Measurements from ENCODE around the gene WIPF1.

Gene WIPF1, protein sequence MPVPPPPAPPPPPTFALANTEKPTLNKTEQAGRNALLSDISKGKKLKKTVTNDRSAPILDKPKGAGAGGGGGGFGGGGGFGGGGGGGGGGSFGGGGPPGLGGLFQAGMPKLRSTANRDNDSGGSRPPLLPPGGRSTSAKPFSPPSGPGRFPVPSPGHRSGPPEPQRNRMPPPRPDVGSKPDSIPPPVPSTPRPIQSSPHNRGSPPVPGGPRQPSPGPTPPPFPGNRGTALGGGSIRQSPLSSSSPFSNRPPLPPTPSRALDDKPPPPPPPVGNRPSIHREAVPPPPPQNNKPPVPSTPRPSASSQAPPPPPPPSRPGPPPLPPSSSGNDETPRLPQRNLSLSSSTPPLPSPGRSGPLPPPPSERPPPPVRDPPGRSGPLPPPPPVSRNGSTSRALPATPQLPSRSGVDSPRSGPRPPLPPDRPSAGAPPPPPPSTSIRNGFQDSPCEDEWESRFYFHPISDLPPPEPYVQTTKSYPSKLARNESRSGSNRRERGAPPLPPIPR

DNA sequence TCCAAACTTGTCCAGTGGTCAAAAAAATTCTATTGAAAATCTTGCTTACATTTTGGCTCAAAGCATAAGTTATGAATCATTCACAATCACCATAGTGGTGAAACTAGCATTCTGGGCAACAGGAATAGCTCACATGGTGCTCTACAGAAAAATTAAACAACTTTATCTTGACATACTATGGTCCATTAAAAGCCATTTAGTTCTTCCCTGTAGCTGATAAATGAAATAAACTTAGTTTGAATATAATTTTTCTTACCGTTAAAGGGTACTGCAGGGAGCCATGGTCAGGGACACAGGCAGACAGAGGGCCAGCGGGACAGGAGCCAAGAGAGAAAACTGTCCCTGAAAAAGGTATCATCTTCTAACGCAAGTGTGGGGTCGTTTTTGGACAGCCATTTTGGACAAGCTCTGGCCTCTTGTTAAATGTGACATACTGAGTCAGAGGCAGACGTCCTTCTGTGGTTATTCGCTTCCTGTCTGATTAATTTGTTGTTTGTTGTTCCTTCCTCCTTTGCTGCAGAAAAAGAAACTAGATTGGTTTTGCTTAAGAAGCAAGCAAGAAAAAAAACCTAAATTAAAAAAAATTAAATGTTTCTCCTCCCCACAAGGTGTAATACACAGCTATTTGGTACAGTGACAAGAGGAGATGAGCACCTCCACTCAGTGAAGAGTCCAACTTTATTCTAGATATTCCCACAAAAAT, at the start of gene WIPF1:
Gene WIPF1, minus strand, starts transcription at position 460 of the 703 bp plus-strand sequence. CDS start 12,231 bp downstream, outside the sequence.
- DNase-seq = no peak

DNA sequence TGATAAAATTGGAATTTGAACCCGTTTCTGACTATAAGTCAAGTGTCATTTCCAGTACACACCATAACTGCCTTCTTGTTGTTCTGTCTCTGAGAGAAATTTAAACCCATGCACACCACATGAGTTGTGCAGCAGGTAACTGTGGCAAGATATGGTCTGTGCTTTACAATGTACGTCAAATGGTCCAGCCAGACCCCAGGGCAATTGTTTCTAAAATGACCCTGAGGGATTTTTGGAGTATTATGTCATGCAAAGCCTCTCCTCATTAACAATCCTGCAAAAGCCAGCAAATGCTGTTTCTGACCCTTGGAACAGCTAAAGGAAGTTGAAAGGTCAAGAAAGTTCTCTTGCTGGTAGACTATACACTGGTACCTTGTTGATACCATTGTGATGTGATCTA, 47.7 kb upstream of the WIPF1 start:
- no peak for DNase-seq

DNA sequence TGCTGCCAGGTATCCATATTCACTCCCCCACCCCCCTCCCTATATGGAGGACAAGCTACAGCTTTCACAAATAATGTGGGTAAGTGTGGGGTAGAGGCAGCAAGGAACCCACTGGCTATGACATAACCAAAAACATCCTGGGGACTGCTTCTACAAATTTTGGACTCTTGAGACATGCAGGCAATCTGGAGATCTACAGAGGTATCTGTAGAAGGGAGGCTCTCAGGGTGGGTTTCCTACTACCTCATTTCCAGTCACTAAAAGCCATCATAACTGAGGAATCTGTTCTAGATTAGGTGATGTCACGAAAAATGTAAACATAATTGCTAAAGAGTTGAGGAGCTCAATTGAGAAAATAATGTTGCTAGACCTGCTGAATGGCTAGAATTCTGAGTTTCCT, 46.8 kb upstream of the WIPF1 start:
- no peak for DNase-seq

- no peak for DNase-seq
These were observed 45.8 kb upstream of the WIPF1 start for GRCh38 chr2:174643356-174643755.

DNA sequence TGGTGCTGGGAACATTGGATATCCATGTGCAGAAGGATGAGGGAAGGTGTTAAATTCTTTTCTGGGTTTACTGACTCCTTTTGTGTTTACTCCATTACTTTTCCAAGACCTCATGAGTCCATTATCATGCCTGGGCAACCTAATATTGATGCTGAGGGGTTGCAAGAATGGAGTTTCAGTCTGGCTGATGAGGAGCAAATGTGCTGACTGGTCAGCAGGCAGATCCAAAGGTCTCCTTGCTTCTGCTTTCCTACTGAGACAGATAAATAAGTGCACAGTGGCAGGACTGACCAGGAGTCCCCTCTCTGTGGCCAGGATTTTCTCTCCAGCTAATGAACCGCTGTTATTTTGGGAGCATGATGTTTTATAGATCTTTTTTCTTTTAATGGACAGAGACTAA, 43.6 kb upstream of the WIPF1 start:
- DNase-seq = no peak

DNA sequence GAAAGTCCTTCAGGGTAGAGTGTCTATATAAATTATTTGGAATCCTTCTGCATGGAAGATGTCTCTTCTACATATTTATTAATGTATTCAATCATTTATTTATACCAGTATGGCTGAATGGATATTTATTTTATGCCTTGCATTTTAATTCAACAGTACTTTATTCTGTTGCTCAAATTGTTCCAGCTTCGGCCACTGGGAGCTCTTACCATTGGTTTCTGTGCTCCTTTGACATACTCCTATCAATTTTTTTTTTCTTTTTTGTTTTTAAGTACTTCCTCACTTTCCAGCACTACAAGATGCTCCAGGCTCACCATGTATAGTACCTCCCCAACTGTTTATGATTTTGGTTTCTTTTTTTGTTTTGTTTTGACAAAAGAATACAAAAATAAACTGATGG, 39.4 kb upstream of the WIPF1 start:
- no peak for DNase-seq

- DNase-seq = no peak
These were observed 38.3 kb upstream of the WIPF1 start for GRCh38 chr2:174635776-174636404.

DNA sequence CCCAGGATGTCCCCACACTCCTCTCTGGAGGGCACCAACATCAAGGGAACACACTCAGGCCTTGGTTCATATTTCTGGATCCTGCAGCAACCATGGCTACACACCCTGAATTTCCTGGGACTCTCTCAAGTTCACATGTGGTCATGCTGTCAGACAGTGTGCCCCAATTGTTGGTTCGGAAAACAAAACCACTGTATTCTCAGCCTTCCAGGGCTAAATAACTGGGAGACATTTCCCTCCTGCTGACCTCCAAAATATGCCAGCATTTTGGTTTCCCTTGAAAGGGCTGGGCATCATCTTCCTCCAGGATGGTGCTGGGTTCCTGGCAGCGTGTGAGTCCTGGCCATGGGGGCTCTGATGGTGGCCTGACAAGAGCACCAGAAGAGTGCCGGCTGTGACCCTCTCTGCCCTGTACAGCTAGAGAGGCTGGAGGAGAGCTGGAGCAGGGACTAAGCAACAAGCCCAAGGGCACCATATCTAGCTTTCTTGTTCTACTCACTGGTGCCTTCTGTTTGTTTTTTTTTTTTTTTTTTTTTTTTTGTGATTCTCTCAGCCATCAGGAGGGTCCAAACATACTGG, 37.5 kb upstream of the WIPF1 start:
- DNase-seq = no peak

DNA sequence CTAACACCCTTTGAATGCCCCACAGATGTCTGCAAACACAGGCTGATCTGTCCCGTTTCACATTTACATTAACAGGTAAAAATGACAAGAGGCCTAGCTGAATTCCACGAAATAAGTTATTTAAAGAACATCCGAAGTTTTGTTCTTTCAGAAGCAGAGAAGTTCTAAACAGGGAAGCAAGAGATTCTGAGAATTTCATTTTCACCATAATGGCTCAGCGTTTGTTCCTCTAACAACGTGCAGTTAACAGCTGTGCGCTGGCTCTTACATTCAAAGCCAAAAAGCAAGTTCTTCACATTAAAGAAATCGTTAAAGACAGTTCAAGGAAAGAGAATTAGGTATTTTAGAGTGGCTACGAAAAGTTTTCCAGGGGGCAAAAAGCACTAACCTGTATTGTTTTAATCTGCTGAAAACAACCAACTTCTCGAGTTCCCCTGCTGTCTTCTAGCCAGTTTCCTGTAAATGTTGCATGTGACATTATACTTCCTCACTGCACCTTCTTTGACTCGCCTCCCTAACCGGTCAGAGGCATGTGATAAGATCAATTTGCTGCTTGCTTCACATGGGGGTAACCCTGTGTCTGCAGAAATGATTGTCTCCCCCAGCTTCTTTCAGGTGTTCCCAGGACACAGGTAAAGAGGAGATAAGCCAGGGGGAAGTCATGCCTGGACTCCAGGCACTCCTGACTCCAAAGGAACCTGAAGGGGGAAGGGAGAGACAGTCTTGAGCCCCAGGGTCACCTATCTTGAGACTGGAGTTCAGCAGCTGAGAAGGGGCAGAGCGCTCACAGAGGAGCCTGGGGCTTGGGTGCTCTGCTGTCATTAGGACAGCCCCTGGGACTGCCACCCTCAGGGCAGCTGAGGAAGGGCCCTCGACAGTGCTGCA, 36.8 kb upstream of the WIPF1 start:
- no peak for DNase-seq

- DNase-seq = no peak
These were observed 36.0 kb upstream of the WIPF1 start for GRCh38 chr2:174633623-174633930.

DNA sequence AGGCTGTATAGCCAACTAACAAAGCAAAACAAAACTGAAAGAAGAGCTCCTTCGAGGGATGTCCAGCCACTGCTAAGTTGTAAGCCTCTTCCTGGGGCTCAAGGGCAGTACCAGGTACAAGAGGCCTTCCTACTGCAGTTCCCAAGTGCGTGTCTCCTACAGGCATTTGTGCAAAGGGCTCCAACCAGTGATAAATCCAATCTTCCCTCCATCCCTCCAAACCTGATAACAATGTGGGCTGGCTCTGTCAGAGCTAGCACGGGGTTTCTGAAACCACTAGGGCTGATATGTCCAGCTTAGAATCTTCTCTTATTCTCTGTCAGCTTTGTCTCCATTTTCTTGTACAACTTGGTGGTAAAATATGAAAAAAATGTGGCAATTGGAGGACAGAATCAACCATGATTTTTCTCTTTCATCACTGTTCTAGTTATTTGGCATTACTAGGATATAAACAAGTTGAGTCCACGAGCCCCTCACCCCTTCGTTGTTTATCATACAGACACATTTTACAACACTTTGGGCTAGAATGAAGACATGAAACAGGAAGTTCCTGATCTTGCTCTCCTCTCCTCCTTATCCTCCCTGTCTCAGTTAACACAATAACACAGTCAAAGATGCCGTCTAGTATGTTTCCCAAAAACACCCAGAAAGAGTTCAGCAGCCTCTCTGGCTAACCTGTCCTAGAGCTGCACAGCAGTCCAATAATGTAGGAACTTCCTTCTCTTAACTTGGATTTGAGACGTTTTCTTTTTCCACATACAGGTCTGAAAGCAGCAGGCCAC, 35.4 kb upstream of the WIPF1 start:
- DNase-seq = no peak

GRCh38 chr2:174631009-174631981, 33.7 kb upstream of the WIPF1 start:
- no peak for DNase-seq

DNA sequence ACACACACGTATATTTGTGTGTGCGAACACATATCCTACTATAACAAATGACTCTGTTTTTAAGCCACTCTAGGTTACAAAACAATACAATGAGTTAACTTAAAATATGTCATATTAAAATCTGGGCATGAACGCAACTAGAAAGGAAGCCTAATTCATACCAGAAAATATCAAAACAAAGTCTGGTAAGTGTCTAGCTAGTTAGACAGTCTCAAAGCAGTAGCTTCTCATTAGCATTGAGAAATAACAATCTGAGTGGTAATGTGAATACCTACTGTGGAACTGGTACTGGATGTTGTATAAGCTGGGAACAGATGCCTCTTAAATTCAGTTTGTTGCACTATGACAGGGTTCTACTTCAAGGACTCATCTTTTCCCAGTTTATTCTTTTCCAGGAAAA, 32.5 kb upstream of the WIPF1 start:
- DNase-seq = no peak

- no peak for DNase-seq
These were observed 31.9 kb upstream of the WIPF1 start for GRCh38 chr2:174629506-174629905.

GRCh38 chr2:174628528-174629169, 31.0 kb upstream of the WIPF1 start:
- no peak for DNase-seq

GRCh38 chr2:174627216-174627615, 29.6 kb upstream of the WIPF1 start:
- DNase-seq = no peak

DNA sequence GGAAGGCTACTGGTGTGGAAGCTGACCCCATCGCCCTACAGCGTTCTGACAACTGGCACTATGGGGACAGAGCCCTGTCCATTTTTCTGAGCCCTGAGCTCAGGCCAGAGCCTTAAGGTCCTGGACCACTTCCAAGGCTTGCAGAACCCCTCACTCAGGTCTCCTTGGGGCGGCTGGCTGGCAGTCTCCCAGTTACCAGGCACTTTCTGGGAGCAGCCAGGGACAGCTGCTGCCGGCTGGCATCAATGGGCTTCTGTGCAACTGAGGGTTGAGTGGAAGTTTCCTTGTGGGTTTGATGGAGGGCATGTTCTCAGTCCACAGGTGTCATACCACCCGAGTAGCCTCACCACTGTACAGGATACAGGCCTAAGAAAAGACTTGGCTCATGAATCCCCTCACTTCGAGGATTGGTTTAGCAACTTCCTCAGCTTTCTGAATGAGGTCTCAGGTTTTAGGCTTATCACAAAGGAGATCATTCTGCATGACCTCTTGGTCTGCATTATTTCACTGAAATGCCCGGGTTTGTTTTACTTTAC, 27.4 kb upstream of the WIPF1 start:
- DNase-seq = no peak

GRCh38 chr2:174623690-174624089, 26.1 kb upstream of the WIPF1 start:
- no peak for DNase-seq

DNA sequence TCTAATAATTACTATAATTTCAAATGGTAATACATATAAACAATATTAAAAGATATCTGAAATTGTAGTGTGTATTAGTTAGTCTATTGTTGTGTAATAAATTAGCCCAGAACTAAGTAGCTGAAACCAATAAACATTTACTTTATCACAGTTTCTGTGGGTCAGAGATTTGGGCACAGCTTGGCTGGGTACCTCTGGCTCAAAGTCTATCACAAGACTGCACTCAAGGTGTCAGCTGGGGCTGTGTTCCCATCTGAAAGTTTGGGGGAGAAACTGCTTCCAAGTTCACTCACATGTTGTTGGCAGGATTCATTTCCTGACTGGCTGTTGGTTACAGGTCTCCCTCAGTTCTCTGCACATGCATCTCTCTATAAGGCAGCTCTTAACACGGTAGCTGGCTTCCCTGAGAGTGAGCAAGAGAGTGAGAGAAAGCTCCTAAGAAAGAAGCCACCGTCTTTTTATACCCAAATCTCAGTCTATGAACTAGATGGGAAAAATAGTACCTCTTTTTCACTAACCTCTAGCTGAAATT, 25.6 kb upstream of the WIPF1 start:
- no peak for DNase-seq

All from NCI-H1105 treated with DMSO at 0.1 percent for 48 hours (cell line).